CD8-positive, alpha-beta memory T cell (primary cell): Measurements from ENCODE around the gene XIRP1. TPM values are rescaled to one million over a fixed set of nuclear protein-coding genes. Genes with fewer than 3 reads are reported as not detected.

Experiments used
- polyA plus RNA-seq: library from polyadenylated mRNA; unstranded; fragments of 300-500 nt; fragmentation: Illumina TruSeq; gene quantifications from one replicate; pipeline ENCODE4 v1.2.3, GENCODE V29; 2021
- total RNA-seq, 2 experiments: library from RNA; stranded (reverse); gene quantifications; one replicate each; pipeline ENCODE4 v1.2.3, GENCODE V29; 2021

XIRP1 gene
- total and polyA plus RNA-seq, 3 experiments from 2014 or later, result 4.1 to 5.3 TPM; not detected in 1

Other genes with a start within 250 kb of the XIRP1 start
- gene SCN11A, start 140.7 kb downstream of the XIRP1 start, total RNA-seq, result under 1 TPM; 0.07 to 0.09 TPM
- not detected for gene SCN11A, start 140.7 kb downstream of the XIRP1 start, polyA plus RNA-seq
- gene WDR48, start 140.6 kb downstream of the XIRP1 start, total RNA-seq, result 10 to 100 TPM; 44.7 to 46.3 TPM
- 44.7 TPM for gene WDR48, start 140.6 kb downstream of the XIRP1 start, polyA plus RNA-seq
- gene GORASP1, start 85.0 kb downstream of the XIRP1 start, total RNA-seq, result 10 to 100 TPM; 21.6 to 22.8 TPM
- 16.9 TPM for gene GORASP1, start 85.0 kb downstream of the XIRP1 start, polyA plus RNA-seq
- gene TTC21A, start 84.9 kb downstream of the XIRP1 start, total RNA-seq, result 1 to 10 TPM in 1 of 2 experiments, under 1 TPM in 1; 0.80 to 1.1 TPM
- gene TTC21A, start 84.9 kb downstream of the XIRP1 start, polyA plus RNA-seq, result 0.67 TPM
- gene CSRNP1, start 39.0 kb downstream of the XIRP1 start, total RNA-seq, result 10 to 100 TPM; 31.7 to 33.8 TPM
- 30.7 TPM for gene CSRNP1, start 39.0 kb downstream of the XIRP1 start, polyA plus RNA-seq
- 1 to 10 TPM in 1 of 2 experiments, under 1 TPM in 1; 0.74 to 1.1 TPM for gene CX3CR1, start 87.4 kb upstream of the XIRP1 start, total RNA-seq
- gene CX3CR1, start 87.4 kb upstream of the XIRP1 start, polyA plus RNA-seq, result 98.7 TPM
- 1 to 10 TPM; 2.9 to 5.3 TPM for gene CCR8, start 137.1 kb upstream of the XIRP1 start, total RNA-seq
- gene CCR8, start 137.1 kb upstream of the XIRP1 start, polyA plus RNA-seq, result 2.1 TPM
- gene SLC25A38, start 190.8 kb upstream of the XIRP1 start, total RNA-seq, result 10 to 100 TPM; 71.3 to 73.0 TPM
- gene SLC25A38, start 190.8 kb upstream of the XIRP1 start, polyA plus RNA-seq, result 55.6 TPM
- gene RPSA, start 214.1 kb upstream of the XIRP1 start, total RNA-seq, result 1,000 to 10,000 TPM; 2,459 to 2,518 TPM
- gene RPSA, start 214.1 kb upstream of the XIRP1 start, polyA plus RNA-seq, result 1,046 TPM